Activated CD4-positive, alpha-beta T cell treated with anti-CD3 and anti-CD28 coated beads for 4 hours (primary cell): ENCODE measurements around the gene TPO.

ENCODE experiments used
- DNase-seq, 2 donors: peaks; one replicate each; pipeline ENCODE4 v3.0.0-alpha.2; 2020

TPO gene

DNA sequence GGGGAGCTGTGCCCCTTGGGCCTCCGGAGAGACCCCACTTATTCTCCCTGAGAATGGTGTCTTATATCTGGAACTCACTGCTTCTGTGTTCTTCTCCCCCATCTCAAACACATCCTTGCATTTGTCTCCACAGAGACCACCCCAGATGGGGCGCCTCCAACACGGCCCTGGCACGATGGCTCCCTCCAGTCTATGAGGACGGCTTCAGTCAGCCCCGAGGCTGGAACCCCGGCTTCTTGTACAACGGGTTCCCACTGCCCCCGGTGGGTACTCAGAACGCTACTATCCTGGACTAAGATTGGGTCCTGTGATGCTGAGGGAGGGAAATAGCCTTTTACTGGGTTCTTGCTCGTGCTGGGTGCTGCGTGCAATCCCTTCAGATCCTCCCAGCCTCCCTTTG, 40.3 kb downstream of the TPO start:
- DNase-seq, result no peak

DNA sequence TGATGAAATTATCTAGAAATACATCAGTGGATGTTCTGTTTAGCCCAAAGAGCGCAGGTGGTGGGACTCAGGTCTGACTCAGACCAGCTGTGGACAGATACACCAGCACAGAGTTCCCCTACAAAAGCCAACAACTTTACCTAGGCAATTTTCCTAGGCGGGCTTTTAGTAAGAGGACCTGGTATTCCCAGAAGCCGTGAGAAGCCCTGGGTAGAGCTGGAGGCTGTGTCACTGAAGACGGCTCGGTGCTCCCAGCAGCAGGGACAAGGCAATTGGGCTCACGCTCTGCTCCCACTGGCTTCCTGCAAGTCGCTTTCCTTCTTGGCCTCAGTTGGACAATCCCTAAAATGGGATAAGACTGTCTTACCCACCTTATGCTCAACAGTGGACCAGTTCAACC, 41.1 kb downstream of the TPO start:
- DNase-seq, result no peak

DNA sequence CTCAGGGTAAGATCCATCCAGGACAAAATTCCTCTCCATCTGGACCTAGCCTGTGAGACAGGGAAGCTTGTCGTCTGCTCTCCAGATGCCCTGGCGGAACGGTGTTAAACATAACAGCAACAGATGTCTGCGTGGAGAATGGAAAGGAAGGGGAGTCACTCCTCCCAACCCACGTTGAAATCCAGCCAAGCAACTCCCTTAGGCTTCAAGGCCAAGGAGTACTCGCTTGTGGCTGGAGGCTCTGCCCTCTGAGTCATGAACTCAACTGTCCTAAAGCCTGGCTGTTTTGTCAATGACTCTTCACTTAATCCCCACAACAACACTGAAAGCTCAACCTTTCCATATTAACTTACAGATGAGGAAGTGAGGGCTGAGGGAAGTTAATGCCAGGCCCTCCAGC, 42.2 kb downstream of the TPO start:
- no peak for DNase-seq

- DNase-seq, result no peak
These were observed 45.2 kb downstream of the TPO start for GRCh38 chr2:1458432-1458831.

GRCh38 chr2:1459727-1460126, 46.5 kb downstream of the TPO start:
- DNase-seq, result no peak

DNA sequence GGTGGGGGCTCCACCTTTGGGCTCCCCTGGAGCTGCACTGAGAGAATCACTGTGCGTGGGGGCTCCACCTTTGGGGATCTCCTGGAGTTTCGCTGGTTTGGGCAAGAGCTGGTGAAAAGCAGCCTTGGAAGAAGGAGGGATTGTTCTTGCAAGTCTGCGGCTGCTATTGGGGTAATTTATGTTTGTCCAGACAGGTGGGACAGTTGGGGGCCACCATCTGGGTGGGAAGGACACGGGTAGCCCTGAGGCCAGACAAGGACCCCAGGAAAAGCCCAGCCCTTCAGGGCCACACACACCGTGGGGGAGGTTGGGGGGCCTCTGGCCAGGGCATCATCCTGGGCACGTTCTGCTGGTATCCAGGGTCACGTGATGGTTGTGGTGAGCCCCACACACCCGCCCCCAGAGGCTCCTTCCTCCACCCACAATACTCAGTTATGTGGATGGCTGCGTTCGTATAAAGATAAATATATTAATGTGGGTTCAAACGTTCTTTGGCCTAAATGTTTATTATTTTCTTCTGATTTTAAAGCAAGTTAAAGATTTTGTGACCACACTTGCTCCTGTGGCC, 47.7 kb downstream of the TPO start:
- no peak for DNase-seq

DNA sequence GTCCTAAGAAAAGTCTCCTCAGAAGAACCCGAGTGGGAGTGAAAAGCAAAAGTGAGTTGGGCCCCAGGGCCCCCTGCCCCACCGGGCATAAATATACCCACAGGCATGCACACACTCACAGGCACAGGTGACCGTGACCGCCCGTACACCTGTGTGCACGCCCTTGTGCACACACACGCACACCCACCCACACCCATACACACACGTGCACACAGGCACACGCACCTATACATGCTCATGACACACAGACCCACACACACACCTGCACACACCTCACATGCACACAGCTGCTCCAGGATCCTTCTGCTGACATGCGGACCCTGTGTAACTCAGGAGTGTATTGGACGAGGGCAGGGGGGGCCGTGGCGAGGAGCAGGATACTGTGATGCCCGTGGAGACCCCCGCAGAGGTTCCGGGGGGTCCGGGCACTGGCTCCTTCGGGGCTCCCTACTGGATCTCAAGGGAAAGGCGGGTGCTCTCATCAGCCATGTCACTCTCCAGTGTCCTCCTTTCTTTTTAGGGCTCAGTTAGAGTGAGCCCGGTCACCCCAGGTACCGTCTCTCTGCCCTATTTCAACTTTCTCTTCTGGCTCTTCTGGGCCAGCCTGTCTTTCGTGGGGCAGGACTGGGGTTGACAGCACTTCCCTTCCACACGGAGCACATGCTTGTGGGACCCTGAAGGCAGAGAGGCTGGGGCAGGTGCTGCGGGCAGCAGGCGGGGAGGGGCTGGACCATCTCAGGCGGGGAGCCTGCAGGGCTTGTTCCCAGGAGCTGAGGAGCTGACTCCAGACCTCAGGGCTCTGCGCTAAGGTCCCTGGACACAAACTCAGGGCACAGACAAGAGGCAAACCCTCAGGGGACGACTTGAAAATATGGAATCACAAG, 48.5 kb downstream of the TPO start:
- DNase-seq, result no peak

DNA sequence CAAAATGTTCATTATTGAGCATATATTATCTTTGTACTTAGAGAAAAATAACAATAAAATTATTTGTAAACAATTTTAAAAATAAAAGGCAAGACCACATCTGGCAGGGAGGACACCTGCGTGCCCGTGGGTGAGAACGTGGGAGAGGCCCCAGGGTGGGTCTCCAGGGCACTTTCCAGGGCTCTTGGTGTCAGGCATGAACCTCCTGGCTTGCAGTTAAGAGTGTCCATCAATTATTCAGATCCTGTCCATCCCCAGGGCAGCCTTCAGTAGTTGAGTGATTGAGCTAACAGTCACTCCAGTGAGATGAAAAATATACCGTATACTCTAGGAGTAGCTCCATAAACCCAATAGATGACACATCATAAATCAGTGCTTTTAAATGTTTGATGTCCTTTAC, 49.7 kb downstream of the TPO start:
- no peak for DNase-seq

GRCh38 chr2:1472350-1472749, 59.1 kb downstream of the TPO start:
- no peak for DNase-seq

- no peak for DNase-seq
These were observed 63.4 kb downstream of the TPO start for GRCh38 chr2:1476617-1477195.

- no peak for DNase-seq
These were observed 64.2 kb downstream of the TPO start for GRCh38 chr2:1477196-1478040.

DNA sequence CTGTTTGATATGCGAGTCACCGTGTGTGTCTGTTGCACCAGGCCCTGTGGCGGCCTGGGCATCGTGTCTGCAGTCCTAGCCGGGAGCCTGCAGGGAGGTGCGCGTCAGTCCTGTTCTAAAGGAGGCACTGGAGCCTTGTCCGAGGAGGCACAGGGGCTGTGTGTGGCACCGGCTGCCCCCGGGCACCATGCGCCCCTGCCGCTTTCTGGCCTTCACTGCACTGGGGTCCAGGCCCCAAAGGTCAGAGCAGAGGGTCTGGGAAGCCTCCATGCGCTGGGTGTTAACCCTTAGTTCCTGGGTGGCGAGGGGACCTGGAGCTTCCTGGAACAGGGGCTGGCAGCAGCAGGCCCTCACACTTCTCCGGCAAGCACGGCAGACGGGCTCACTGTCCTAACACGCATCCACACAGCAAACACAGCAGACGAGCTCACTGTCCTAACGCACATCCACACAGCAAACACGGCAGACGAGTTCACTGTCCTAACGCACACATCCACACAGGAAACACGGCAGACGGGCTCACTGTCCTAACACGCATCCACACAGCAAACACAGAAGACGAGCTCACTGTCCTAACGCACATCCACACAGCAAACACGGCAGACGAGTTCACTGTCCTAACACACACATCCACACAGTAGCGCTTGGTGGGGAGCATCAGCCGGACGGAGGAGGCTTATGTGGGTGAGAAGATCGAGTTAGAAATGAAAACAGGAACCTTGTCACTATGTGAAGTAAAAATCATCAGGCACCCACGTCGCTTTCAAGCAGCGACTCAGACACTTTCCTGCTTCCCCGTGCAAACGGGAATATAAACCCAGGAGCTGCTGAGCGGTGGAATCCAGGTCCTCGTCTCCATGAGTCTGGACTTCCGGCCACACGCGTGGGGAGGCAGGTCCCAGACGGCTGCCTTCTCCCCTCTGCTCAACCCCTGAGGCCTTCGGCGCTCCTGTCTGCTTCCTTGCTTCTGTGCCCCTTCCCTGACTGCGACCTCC, 65.3 kb downstream of the TPO start:
- no peak for DNase-seq

DNA sequence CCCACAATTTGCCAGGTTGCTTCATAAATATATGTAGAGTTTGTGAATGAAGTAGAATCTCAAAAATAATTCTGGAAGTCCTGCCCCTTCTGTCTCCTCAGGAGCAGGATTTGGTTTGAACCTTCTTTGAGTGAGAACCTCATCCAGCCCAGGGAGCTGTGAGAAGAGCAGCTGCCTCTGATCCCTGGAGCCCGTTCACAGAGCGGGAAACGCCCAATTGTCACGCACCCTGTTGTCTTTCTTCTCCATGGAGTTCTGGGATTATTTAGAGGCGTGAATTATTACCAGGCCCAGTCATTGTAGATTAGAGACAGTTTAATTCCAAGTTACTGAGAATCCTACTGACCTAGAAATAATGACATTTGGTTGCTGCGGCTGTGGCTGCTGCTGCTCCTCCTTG, 66.1 kb downstream of the TPO start:
- no peak for DNase-seq

DNA sequence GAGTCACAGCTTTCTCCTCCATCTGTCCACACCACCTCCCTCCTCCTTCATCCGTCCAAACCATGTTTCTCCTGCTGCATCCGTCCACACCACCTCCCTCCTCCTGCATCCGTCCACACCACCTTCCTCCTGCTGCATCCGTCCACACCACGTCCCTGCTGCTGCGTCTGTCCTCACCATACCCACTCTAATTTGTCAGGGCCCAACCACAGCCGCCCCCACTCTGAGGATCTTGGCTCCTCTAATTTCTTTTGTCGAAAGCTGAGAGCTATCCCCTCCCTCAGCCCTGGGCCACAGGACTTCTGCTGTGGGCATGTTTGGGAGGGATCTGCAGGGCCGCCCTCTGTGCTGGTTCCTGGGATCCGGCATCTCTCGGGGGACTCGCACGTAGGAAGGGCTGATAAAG, 67.4 kb downstream of the TPO start:
- no peak for DNase-seq

- no peak for DNase-seq
These were observed 68.4 kb downstream of the TPO start for GRCh38 chr2:1481406-1482252.

GRCh38 chr2:1482253-1482675, 69.0 kb downstream of the TPO start:
- DNase-seq, result no peak

GRCh38 chr2:1482981-1483380, 69.7 kb downstream of the TPO start:
- DNase-seq, result no peak

DNA sequence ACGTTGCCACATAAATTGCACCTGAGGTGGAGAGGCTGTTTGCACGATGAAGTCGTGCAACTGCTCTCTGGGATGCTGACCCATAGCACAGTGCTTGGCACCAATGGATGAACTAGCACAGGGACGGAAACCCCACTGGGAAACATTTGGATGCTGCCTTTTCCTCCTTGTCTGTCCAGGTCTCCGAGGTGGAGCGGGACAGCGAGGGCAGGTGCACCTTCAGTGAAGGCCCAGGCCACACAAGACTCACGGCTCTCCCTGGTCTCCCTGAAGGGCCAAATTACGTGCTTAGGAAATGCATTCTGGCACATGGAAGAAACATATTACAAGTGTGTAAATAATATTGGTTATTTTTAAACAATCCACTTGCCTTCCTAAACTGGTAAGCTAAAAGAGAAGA, 70.3 kb downstream of the TPO start:
- no peak for DNase-seq

DNA sequence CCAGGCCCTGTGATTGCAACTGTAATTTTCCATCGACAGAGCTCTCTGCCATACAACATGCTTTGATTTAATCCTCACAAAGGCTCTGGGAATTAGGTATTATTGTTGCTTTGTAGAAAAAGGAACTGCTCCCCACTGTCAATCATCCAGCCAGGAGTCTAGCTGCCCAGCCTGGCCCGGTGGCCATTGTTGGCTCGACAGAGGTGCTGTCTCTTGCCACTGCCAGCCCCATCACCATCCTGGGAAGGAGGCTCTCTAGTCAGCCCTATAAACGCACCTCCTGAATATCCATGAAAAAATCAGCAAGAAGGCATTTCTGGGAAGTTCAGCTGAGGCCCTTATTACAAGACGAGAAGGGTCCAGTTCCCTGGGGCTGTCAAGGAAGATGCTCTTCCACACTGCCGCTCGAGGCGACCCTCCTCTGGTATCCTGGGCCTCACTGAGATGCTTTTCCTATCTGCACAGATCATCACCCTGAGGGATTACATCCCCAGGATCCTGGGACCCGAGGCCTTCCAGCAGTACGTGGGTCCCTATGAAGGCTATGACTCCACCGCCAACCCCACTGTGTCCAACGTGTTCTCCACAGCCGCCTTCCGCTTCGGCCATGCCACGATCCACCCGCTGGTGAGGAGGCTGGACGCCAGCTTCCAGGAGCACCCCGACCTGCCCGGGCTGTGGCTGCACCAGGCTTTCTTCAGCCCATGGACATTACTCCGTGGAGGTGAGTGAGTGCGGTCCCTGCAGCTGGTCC, 71.0 kb downstream of the TPO start:
- DNase-seq, result no peak

- DNase-seq, result no peak
These were observed 73.4 kb downstream of the TPO start for GRCh38 chr2:1486670-1487069.
